Medulla oblongata (tissue), 1 donor: ENCODE data around the gene PITPNC1.
"Not testable (repeated sequence)": the region's sequence is repeated elsewhere in the genome, so short reads cannot be mapped to it uniquely, and the experiment has no call there.

Experiments used
- DNase-seq: peaks from one replicate; pipeline ENCODE4 v3.0.0-alpha.2; 2015; ENCODE audit errors: extremely low spot score

Gene PITPNC1

DNA sequence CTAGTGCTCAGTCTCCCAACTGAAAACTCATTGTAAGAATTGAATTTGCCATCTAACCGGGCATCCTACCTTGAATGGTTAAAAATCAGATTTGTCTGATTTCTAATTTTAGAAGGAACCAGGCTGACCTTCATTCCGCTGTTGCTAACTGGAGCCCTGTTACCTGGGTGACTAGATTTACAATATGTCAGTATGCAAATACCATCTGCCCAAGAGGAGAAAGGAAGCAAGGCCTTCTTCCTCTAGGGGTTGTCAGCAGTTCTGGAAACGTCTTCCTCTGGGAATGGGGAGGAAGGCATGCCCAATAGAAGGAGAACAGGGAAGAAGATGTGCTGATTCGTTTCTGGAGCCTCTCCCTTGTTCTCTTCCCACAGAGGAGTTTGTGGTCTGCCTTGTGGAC is 137.9 kb downstream of the PITPNC1 start:
- no peak for DNase-seq

DNA sequence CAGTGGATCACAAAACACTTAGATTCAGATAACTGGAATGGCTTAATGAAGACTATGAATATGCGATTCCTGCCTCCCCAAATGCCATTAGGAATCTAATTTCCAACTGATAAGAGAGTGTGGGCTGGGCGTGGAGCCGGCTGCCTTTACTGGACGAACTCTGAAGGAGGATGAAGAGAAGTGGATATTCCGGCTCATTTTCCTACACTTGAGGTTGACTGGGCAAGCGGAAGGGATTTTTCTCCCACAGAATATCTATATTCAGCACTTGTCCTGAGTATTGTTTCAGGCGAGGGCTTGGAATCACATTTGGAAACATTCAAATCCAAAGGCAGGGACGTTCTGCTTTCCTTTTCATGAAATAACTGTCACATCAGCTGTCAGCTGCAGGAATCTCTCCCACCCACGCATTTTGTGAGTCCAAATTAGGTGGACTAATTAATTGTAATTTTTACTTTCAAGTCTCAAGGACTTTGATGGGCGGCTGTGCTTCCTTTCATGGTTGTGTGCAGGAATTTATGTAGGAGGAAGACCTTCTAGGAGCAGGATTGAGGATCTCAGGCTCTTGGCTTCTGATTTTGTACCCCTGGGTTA is 138.5 kb downstream of the PITPNC1 start:
- no peak for DNase-seq

GRCh38 chr17:67516571-67516970 is 139.5 kb downstream of the PITPNC1 start:
- DNase-seq: not testable (repeated sequence)

GRCh38 chr17:67517325-67517724 is 140.2 kb downstream of the PITPNC1 start:
- DNase-seq: no peak

- DNase-seq: no peak
These were observed 141.8 kb downstream of the PITPNC1 start for GRCh38 chr17:67518876-67519275.

GRCh38 chr17:67519801-67520251 is 142.7 kb downstream of the PITPNC1 start:
- DNase-seq: no peak

DNA sequence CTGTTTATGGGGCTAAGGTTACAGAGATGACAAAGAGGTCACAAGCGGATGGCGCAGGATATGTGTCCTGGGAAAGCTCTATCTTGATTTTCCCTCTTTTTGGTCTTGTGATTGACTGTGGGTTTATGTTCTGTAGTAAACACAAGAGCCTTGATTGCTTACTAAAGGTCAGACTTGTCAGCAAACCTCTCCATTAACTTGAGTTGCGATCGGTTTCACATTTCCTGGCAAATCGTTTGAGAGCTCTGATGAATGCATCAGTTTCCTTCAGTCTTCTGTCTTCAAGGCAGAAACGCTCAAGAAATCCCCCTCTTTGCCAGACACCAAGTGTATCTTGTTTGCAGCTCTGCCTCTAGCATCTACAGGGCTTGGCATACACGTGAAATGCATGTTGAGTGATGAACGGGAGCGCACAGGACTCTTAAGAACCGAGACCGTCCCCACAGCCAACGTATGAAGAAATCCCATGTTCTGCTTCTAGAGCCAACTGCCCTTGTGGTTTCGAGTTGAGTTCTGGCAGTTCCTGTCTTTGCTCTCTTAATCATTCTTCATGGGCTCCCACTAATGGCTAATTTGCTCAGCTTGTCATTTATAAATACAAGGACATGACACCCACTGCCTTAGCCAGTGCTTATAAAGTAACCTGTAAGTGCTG is 143.3 kb downstream of the PITPNC1 start:
- DNase-seq: peak; percentile 68

- DNase-seq: no peak
These were observed 144.1 kb downstream of the PITPNC1 start for GRCh38 chr17:67520916-67521774.

DNA sequence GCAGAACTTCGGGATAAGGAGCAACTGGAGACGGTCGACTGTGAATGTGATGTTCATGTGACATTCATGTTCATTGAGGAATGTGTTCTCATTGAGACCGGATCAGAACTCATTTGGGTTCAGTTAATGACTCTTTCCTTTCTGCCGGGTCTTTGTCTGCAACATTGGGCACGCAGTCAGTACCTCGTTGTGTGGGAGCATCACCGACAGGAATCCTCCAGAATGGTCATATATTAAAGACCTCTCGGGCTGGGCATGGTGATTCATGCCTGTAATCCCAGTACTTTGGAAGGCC is 144.6 kb downstream of the PITPNC1 start:
- DNase-seq: no peak

DNA sequence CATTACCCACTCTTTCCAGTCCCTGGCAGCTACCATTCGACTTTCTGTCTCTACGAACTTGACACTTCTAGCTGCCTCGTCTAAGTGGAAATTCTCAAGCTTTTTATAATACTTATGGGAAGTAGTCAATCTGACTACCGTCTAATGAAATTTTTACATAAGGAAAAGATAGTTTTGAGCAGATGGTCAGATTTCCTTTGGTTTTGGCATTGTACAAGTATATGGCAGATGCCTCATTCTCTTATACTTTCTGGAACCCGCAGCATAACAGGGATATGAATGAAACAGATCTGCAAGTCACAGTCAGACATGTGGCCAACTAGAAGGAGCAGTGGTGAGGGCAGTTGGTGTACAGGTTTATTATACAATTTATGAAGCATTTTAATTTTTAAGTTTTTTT is 146.0 kb downstream of the PITPNC1 start:
- DNase-seq: no peak

- DNase-seq: no peak
These were observed 148.4 kb downstream of the PITPNC1 start for GRCh38 chr17:67525239-67526135.

DNA sequence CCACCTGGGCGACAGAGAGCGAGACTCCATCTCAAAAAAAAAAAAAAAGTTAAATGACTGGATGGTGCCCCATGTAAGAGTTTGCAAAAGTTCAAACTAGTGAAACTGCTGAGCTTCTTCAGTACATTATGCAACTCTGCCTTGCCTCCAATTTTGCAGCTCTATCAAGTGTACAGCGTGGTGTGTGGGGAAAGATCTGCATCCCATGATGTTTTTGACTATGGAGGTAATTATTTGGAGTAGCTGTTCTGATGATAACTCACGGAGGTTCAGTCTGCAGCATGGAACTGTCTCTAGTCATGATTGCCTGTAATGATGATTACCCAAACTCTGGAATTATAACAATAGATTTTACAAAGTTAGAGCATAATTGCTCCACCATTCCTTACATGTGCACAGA is 149.6 kb downstream of the PITPNC1 start:
- no peak for DNase-seq

- peak; percentile 84 for DNase-seq
These were observed 151.8 kb downstream of the PITPNC1 start for GRCh38 chr17:67528751-67529436.

GRCh38 chr17:67531291-67531690 is 154.2 kb downstream of the PITPNC1 start:
- peak; percentile 77 for DNase-seq

DNA sequence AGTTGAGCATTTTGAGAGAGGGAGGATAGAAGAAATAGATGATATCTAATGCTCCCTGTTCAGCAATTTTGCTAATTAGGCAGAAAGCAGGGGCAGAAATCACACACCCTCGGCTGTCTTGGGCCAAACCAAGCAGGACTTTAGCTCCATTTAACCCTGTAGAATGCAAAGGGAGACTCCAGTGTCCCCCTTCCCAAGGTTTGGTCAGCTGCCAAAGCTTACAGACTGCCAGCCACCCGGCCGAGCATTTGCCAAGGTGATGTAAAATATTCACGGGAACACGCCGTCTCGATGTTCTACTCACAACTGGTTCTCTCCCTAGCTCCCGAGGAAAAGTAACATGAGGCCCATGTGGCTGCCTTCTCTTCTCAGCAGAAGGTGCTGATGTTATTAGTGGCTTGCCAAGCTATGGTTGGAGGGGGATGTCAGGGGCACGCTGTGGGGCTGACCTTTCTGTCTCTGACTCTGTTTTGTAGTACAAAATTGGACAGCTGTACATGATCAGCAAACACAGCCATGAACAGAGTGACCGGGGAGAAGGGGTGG is 155.3 kb downstream of the PITPNC1 start:
- DNase-seq: peak; percentile 45

DNA sequence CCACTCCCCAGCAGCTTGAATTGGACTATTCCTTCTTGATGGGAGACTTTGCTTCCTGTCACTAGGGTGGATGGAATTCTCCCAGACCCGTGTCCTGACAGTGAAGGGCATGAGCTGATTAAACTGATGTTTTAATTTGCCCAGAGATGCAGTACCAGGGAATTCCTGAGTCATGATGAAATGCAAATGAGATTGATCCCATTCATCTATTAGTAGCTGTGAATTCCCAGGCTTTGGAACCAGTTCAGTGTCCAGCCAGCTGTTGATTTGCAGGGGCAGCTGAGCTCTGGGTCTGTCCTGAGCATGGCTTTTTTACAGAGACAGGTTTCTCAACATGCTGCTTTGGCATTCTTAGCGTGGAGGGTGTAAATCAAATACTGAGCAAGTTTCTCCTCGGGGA is 157.9 kb downstream of the PITPNC1 start:
- no peak for DNase-seq

DNA sequence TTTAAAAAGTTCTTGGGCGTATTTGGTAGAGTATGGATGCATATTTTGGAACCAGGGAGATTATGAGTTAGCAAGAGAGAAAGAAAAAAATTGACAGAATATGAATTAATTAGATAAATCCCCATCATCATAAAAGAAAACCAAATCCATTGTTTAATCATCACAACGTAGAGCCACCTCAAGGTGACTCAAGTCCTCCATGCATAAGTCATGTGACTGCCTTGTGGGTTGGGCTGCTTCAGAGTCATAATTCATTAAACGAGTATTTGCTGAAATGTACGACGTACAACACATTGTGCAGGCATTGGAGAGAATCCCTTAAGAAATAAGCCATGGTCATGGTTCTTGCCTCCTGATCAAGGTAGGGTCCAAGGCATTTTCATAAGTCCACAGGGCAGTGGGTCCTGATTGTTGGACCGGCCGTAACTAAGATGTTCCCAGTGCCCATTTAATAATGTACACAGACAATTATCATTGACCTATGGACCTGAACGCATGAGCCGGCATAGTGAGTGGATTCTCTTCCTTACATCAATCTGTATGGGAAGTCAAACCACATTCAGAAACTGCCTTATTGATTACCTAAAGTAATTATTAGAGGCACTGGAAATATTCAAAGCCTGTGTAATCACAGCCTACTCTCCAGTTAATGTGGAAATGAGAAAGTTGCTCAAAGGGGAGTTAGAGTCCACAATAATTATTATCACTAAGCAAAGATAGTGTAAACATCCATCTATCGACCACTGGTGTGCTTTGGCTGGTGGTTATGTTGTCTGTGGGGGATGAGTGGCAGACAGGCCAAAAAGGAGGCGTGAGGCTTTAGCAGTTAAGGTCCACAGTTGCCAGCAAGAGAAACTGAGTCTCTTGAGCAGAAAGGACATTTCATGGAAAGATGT is 165.4 kb downstream of the PITPNC1 start:
- no peak for DNase-seq

GRCh38 chr17:67544364-67544955 is 167.4 kb downstream of the PITPNC1 start:
- no peak for DNase-seq
